ENCODE measurements around the gene ARMC9. TPM values are rescaled to one million over a fixed set of nuclear protein-coding genes. Genes with fewer than 3 reads are reported as not detected.

ARMC9 gene
- total RNA-seq, 1 experiment from 2014 or later, result 16.4 TPM

DNA sequence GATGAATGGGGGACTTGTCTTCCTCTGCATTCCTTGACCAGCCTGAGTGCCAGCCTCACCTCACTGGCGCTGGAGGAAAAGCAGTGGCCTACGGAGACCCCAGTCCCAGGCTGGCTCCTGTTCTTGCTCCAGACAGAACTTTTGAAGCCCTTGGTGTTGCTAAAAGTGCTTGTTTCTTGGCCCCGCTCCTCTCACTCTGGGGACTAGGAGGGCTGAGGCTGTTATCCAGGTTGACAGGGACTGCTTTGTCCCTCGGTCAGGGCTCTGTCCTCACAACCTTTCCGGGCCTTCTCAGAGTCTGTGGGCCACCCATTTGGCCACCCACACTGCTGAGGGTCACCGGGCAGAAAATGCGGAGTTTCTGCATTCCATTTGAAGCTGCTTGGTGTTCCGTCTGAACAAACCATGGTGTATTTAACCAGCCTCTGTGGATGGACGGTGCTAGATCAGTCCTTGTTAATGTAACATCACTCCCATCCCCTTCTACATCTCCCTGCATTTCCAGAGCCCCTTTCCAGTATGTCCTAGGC, 222.7 kb downstream of the ARMC9 start:
- POLR2A ChIA-PET, result no interaction called here
- RAD21 ChIA-PET (ENCODE audit: low non-redundant PET in 1 of 2, low total read pairs in 2 of 2, uncharacterized antibody in 2 of 2, unreplicated experiment in 2 of 2), result interaction anchor here in 1 of 2 experiments (0.6 to 0.7 kb wide), 2 partner anchors 29 to 182 kb away, joined by 3 read pairs; no protein-coding TSS in a partner anchor
- Histone ChIP-seq H3K4me3 (replicated peaks in 1 of 2; ENCODE audit: low read depth in 1 of 2, low read length in 2 of 2) (no peak overlapping the region), H3K4me2 (ENCODE audit: low read length) (no peak overlapping the region), H3K27me3 (ENCODE audit: insufficient read depth, low read length) (no peaks in the 10 kb centered on the region), H3K27ac (ENCODE audit: low read depth, low read length) (no peak overlapping the region), H3K36me3 (ENCODE audit: control insufficient read depth in 1 of 2, insufficient read depth in 2 of 2, low read length in 2 of 2) (no peaks in the 10 kb centered on the region), H3K4me1 (ENCODE audit: control insufficient read depth in 1 of 2, insufficient read depth in 2 of 2, low read length in 2 of 2) (peaks cover 0 to 5% of the 10 kb centered on the region in 2 experiments; a peak in 1 of 4 replicates), H2AFZ (ENCODE audit: low read depth, low read length, poor library complexity, severe bottlenecking) (no peak overlapping the region), H3K79me2 (ENCODE audit: insufficient read depth, low read length) (no peaks in the 10 kb centered on the region), H4K20me1 (ENCODE audit: insufficient read depth) (no peaks in the 10 kb centered on the region), H3K9me2 (ENCODE audit: insufficient read depth) (no peaks in the 10 kb centered on the region), H3K9ac (ENCODE audit: low read length) (no peak overlapping the region), H3K9me3 (ENCODE audit: control insufficient read depth in 1 of 2, insufficient read depth in 1 of 2, low read depth in 1 of 2, low read length in 2 of 2) (no peaks in the 10 kb centered on the region)
- DNase-seq (ENCODE audit: low read depth, low spot score) (no peak), ATAC-seq (no peak)
- intact Hi-C loops (cut with micrococcal nuclease), result no loop called here
- CTCF ChIA-PET, result no interaction called here
- TF ChIP-seq ZFX (IDR thresholded peaks at IDR 0.05) (no peak), SRF (IDR thresholded peaks at IDR 0.05; ENCODE audit: low read depth) (no peak)
- BruUV-seq (replicated peaks), result no TSS peak

GRCh38 chr2:231422056-231422455, 223.6 kb downstream of the ARMC9 start:
- intact Hi-C loops (cut with micrococcal nuclease), result no loop called here
- TF ChIP-seq MAX (IDR thresholded peaks at IDR 0.05) (no peak), RAD21 (IDR thresholded peaks at IDR 0.05; ENCODE audit: low read depth) (no peak), POLR2AphosphoS5 (IDR thresholded peaks at IDR 0.05; ENCODE audit: low read depth, low read length) (no peak), EZH2phosphoT487 (IDR thresholded peaks at IDR 0.05; ENCODE audit: borderline replicate concordance) (no peak), FOSL1 (IDR thresholded peaks at IDR 0.05; ENCODE audit: low read depth) (no peak), CBX3 (IDR thresholded peaks at IDR 0.05; ENCODE audit: low read depth) (no peak), EZH2 (IDR thresholded peaks at IDR 0.05) (no peak), SP1 (IDR thresholded peaks at IDR 0.05; ENCODE audit: low read depth) (no peak), SIN3A (IDR thresholded peaks at IDR 0.05; ENCODE audit: low read depth) (no peak), ZFX (IDR thresholded peaks at IDR 0.05) (no peak), ELF1 (IDR thresholded peaks at IDR 0.05; ENCODE audit: borderline replicate concordance, low read depth) (no peak), REST (IDR thresholded peaks at IDR 0.05; ENCODE audit: low read depth) (no peak), TCF7L2 (IDR thresholded peaks at IDR 0.05; ENCODE audit: borderline replicate concordance, extremely low read depth, insufficient read depth, insufficient read length) (no peak), ZNF274 (IDR thresholded peaks at IDR 0.05; ENCODE audit: low read depth, low read length) (no peak)
- TF ChIP-seq, protein P1, sequence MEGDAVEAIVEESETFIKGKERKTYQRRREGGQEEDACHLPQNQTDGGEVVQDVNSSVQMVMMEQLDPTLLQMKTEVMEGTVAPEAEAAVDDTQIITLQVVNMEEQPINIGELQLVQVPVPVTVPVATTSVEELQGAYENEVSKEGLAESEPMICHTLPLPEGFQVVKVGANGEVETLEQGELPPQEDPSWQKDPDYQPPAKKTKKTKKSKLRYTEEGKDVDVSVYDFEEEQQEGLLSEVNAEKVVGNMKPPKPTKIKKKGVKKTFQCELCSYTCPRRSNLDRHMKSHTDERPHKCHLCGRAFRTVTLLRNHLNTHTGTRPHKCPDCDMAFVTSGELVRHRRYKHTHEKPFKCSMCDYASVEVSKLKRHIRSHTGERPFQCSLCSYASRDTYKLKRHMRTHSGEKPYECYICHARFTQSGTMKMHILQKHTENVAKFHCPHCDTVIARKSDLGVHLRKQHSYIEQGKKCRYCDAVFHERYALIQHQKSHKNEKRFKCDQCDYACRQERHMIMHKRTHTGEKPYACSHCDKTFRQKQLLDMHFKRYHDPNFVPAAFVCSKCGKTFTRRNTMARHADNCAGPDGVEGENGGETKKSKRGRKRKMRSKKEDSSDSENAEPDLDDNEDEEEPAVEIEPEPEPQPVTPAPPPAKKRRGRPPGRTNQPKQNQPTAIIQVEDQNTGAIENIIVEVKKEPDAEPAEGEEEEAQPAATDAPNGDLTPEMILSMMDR (IDR thresholded peaks at IDR 0.05 in 2 of 3, conservative IDR thresholded peaks at IDR 0.05 in 1 of 3; ENCODE audit: borderline replicate concordance in 1 of 3, insufficient read depth in 1 of 3, low read depth in 2 of 3, low read length in 2 of 3), result no peak

More at GRCh38 chr2:231422056-231422455, 223.6 kb downstream of the ARMC9 start:
- no peaks in the 10 kb centered on the region for H3K27me3 ChIP-seq (ENCODE audit: insufficient read depth, low read length)
- peaks cover 0 to 5% of the 10 kb centered on the region in 2 experiments; a peak in 1 of 4 replicates for H3K4me1 ChIP-seq (ENCODE audit: control insufficient read depth in 1 of 2, insufficient read depth in 2 of 2, low read length in 2 of 2)
- H3K4me2 ChIP-seq (ENCODE audit: low read length), result no peak overlapping the region
- H3K9ac ChIP-seq (ENCODE audit: low read length), result no peak overlapping the region
- no peak overlapping the region for H3K4me3 ChIP-seq (replicated peaks in 1 of 2; ENCODE audit: low read depth in 1 of 2, low read length in 2 of 2)
- no peak overlapping the region for H2AFZ ChIP-seq (ENCODE audit: low read depth, low read length, poor library complexity, severe bottlenecking)
- ATAC-seq (no peak), DNase-seq (ENCODE audit: low read depth, low spot score) (no peak)
- no peaks in the 10 kb centered on the region for H3K36me3 ChIP-seq (ENCODE audit: control insufficient read depth in 1 of 2, insufficient read depth in 2 of 2, low read length in 2 of 2)
- BruUV-seq (replicated peaks), result no TSS peak
- H3K27ac ChIP-seq (ENCODE audit: low read depth, low read length), result no peak overlapping the region
- H3K9me2 ChIP-seq (ENCODE audit: insufficient read depth), result no peaks in the 10 kb centered on the region
- no peaks in the 10 kb centered on the region for H3K79me2 ChIP-seq (ENCODE audit: insufficient read depth, low read length)
- H4K20me1 ChIP-seq (ENCODE audit: insufficient read depth), result no peaks in the 10 kb centered on the region
- no peaks in the 10 kb centered on the region for H3K9me3 ChIP-seq (ENCODE audit: control insufficient read depth in 1 of 2, insufficient read depth in 1 of 2, low read depth in 1 of 2, low read length in 2 of 2)
- POLR2A ChIA-PET, result no interaction called here
- RAD21 ChIA-PET (ENCODE audit: low non-redundant PET in 1 of 2, low total read pairs in 2 of 2, uncharacterized antibody in 2 of 2, unreplicated experiment in 2 of 2), result no interaction called here
- CTCF ChIA-PET, result no interaction called here
